HepG2 (cell line): ENCODE results near the gene KCNAB1.
"Not testable (repeated sequence)": the region's sequence is repeated elsewhere in the genome, so short reads cannot be mapped to it uniquely, and the experiment has no call there.

Experiments
- ARNT ChIP-seq: fragments of 450-650 bp; IDR thresholded peaks from 2 replicates; pipeline ENCODE4 v1.6.1; 2017
- CBFB ChIP-seq: sonication (generic); formaldehyde crosslinking; IDR thresholded peaks from 2 replicates; pipeline ENCODE4 v1.4.0; 2020; ENCODE audit warnings: missing genetic modification reagents
- CTCF ChIP-seq: sonication (generic); formaldehyde crosslinking; IDR thresholded peaks from 2 replicates; pipeline ENCODE4 v1.5.0; 2020; ENCODE audit warnings: mild to moderate bottlenecking, missing genetic modification reagents, moderate library complexity
- ELF1 ChIP-seq: sonication (generic); formaldehyde crosslinking; IDR thresholded peaks from 2 replicates; pipeline ENCODE4 v1.4.0; 2020; ENCODE audit warnings: missing genetic modification reagents
- FOXO1 ChIP-seq: sonication (generic); formaldehyde crosslinking; IDR thresholded peaks from 2 replicates; pipeline ENCODE4 v1.4.0; 2020; ENCODE audit warnings: missing genetic modification reagents
- GTF2F1 ChIP-seq: fragments of 150-350 bp; IDR thresholded peaks from 2 replicates; pipeline ENCODE4 v1.6.1; 2014; ENCODE audit warnings: low read length
- HDAC6 ChIP-seq: fragments of 200-600 bp; sonication (generic); IDR thresholded peaks from 2 replicates; pipeline ENCODE4 v1.7.0; 2017; ENCODE audit warnings: mild to moderate bottlenecking, antibody characterized with exemption, low read length, low read depth
- MAFF ChIP-seq: IDR thresholded peaks from 2 replicates; pipeline ENCODE4 v1.6.1; 2011; ENCODE audit warnings: low read depth, low read length, improper control_type of control experiment
- NFIC ChIP-seq: IDR thresholded peaks from 2 replicates; pipeline ENCODE4 v1.6.1; 2012; ENCODE audit warnings: mild to moderate bottlenecking, low read length, inconsistent platforms
- POGZ ChIP-seq: sonication (generic); formaldehyde crosslinking; IDR thresholded peaks from 2 replicates; pipeline ENCODE4 v1.4.0; 2020; ENCODE audit warnings: mild to moderate bottlenecking, missing genetic modification reagents
- ZNF205 ChIP-seq: IDR thresholded peaks from 2 replicates; pipeline ENCODE4 v1.6.1; 2018; ENCODE audit warnings: missing biosample characterization, missing genetic modification reagents
- ZNF234 ChIP-seq: sonication (generic); formaldehyde crosslinking; conservative IDR thresholded peaks from 2 replicates; pipeline ENCODE4 v1.5.1; 2020; ENCODE audit warnings: mild to moderate bottlenecking, missing genetic modification reagents
- ZNF282 ChIP-seq: fragments of 450-650 bp; IDR thresholded peaks from 2 replicates; pipeline ENCODE4 v1.6.1; 2018; ENCODE audit not compliant: partially characterized antibody

GRCh38 chr3:156224046-156224445, 103.7 kb downstream of the KCNAB1 start:
- TF ChIP-seq GTF2F1; ZNF282; ELF1 (CRISPR knock-in tag); POGZ (CRISPR knock-in tag); NFIC; FOXO1 (CRISPR knock-in tag); CTCF; ARNT; MAFF; ZNF234 (CRISPR knock-in tag); CBFB (CRISPR knock-in tag); ZNF205 (CRISPR knock-in tag); HDAC6: not testable (repeated sequence)
